ENCODE measurements around the gene NOBOX.
"Not testable (repeated sequence)": the region's sequence is repeated elsewhere in the genome, so short reads cannot be mapped to it uniquely, and the experiment has no call there.

Gene NOBOX

DNA sequence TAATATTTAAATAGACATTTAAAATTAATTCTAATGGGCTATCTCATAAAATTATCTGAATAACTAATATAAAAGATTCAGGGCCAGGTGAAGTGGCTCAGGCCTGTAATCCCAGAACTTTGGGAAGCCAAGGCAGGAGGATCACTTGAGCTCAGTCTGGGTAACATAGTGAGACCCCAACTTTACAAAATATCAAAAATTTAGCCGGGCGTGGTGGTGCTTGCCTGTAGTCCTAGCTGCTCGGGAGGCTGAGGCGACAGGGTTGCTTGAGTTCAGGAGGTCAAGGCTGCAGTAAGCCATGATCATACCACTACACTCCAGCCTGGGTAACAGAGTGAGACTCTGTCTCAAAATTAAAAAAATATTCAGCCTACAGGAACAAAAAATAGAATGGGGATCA lies 12.5 kb downstream of the NOBOX start:
- no peak for DNase-seq

- DNase-seq: no peak
Observed at GRCh38 chr7:144390481-144390880, 13.0 kb downstream of the NOBOX start.

GRCh38 chr7:144388950-144389349 lies 14.5 kb downstream of the NOBOX start:
- DNase-seq: no peak

DNA sequence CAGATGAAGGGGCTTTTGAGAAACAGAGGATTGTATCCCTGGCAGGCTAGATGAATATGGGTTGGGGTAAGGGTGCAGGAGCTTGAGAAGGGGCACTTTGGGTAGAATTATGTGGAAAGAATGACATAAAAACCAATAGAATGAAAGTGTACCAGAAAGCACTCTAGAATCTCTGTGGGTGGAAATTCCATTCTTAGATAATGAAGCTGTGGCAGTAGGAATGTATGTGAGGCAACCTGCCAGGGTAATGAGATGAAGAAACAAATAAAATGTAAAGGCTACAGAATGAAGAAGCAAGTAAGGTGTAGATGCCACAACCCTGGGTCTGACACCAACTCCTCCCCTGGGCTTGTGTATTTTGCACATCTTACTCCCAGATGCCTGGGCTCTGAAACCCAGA lies 16.8 kb downstream of the NOBOX start:
- DNase-seq: no peak

GRCh38 chr7:144384555-144385245 lies 18.8 kb downstream of the NOBOX start:
- DNase-seq: no peak

- no peak for DNase-seq
Observed at GRCh38 chr7:144384071-144384470, 19.4 kb downstream of the NOBOX start.

DNA sequence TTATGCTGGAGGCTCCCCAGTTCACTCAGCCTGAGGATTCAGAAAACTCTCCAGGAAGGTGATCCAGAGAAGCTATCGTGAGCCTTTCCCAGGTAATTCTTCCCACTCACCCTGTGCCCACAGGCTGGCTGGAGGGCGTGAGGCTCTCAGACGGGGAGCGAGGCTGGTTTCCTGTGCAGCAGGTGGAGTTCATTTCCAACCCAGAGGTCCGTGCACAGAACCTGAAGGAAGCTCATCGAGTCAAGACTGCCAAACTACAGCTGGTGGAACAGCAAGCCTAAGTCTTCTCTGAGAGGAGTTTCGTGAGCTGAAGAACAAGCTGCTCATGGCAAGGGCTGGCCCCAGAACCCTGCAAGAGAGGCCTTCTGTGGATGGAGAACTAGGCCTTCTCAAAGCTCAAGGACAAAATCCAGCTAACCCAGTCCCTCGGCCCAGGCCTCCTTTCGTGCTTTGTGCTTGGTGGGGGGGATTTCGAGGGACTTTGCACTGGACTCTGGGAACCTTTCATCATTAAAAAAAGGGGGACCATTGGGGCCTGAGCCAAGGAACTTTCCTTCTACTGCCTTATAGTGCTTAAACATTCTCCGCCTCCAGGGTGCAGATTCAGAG lies 23.6 kb downstream of the NOBOX start:
- no peak for DNase-seq

GRCh38 chr7:144378651-144379050 lies 24.8 kb downstream of the NOBOX start:
- DNase-seq: no peak

DNA sequence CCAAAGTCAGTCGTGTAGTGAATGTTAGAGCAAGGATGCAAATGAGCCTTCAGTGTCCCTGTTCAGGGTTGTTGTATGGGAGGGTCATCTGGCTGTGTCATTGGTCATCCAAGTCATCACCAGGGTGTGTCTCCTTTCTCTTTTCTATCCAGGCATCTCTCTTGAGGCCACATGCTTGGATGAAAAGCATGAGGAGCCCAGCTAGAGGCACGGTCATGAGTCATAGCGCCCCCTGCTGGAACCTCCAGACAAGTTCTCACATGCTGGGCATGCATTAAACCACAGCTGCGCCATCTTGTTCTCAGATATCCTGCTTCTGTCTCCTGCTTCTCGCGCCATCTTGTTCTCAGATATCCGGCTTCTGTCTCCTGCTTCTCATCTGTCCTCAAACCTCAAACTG lies 34.3 kb downstream of the NOBOX start:
- DNase-seq: not testable (repeated sequence)

GRCh38 chr7:144367250-144367649 lies 36.2 kb downstream of the NOBOX start:
- not testable (repeated sequence) for DNase-seq

- not testable (repeated sequence) for DNase-seq
Observed at GRCh38 chr7:144365523-144365922, 38.0 kb downstream of the NOBOX start.

GRCh38 chr7:144362061-144362460 lies 41.4 kb downstream of the NOBOX start:
- not testable (repeated sequence) for DNase-seq

DNA sequence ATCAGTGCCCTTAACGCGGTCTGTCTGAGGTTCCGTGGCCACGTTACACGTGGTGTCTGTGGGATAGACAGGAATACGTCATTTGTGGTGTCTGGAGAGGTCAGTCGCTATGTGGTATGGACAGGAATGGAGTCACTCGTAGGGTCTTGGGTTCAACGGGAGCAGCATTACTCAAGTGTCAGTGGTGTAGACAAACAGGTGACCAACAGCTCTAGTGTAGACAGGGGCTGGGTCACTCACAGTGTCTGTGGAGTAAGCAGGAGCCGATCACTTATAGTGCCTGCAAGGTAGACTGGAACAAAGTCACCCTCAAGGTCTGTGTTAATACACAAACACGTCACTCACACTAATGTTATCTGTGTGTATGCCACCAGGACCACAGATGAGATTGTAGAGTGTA lies 46.6 kb downstream of the NOBOX start:
- not testable (repeated sequence) for DNase-seq

DNA sequence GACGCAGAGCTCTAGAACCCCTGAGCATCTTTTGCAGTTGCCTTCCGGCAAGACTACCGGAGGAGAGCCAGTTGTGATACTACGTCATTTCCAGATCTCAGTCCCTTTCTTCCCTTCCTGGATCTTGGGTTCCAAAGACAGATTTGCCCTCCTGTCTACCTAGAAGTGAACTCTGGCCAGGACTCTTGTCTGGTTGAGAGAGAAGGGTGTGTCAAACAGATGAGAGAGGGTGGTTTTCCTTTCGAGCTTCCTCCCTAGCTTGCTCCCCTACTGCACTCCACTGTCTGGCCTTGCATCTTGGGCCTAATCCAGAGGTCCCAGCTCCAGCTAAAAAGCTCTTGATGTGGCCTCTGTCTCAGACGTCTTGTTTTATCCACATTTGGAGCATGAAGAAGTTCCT lies 47.3 kb downstream of the NOBOX start:
- not testable (repeated sequence) for DNase-seq

- DNase-seq: not testable (repeated sequence)
Observed at GRCh38 chr7:144355176-144355822, 48.2 kb downstream of the NOBOX start, which contains the start of gene ARHGEF5. ARHGEF5 (plus strand) TSS chr7:144355402; CDS start chr7:144362670, 7,268 bp downstream.

- not testable (repeated sequence) for DNase-seq
Observed at GRCh38 chr7:144351667-144352066, 51.8 kb downstream of the NOBOX start.

DNA sequence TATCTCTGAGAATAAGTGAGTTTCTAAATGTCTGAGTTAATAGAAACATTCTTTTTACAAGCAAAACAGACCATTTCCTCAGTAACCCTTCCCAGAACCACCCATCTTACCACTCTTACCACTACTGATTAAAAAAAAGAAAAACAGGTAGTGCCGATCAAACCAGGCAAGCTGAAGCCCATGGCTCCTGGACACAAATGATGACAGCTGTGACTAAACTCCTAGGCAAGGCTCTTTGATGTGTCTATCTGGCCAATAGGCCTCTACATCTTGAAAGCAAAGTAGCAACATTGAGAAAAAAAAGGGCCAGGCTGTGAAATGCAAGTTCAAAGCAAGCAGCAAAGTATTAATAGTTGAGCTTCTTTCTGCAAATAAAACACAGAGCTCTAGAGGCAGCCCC lies 54.9 kb downstream of the NOBOX start:
- not testable (repeated sequence) for DNase-seq

Measured in stimulated activated naive CD4-positive, alpha-beta T cell (primary cell).